HEK293 (cell line): Measurements from ENCODE around the gene SLC22A4.

Experiments used
- KLF1 ChIP-seq: fragments of 450-650 bp; formaldehyde crosslinking; IDR thresholded peaks from 2 replicates; pipeline ENCODE4 v1.5.1; 2016; ENCODE audit warnings: missing biosample characterization, missing genetic modification characterization
- KLF9 ChIP-seq: fragments of 450-650 bp; formaldehyde crosslinking; IDR thresholded peaks from 2 replicates; pipeline ENCODE4 v1.5.1; 2016; ENCODE audit warnings: missing biosample characterization, missing genetic modification characterization, low read depth
- PRDM1 ChIP-seq: fragments of 450-650 bp; formaldehyde crosslinking; IDR thresholded peaks from 2 replicates; pipeline ENCODE4; 2016; ENCODE audit warnings: missing biosample characterization, missing genetic modification characterization
- PRDM4 ChIP-seq: fragments of 450-650 bp; formaldehyde crosslinking; IDR thresholded peaks from 2 replicates; pipeline ENCODE4 v1.5.1; 2017; ENCODE audit warnings: missing biosample characterization, missing genetic modification characterization
- YY2 ChIP-seq: fragments of 450-650 bp; formaldehyde crosslinking; IDR thresholded peaks from 2 replicates; pipeline ENCODE4 v1.5.1; 2016; ENCODE audit warnings: missing biosample characterization, missing genetic modification characterization
- ZBTB10 ChIP-seq: fragments of 450-650 bp; formaldehyde crosslinking; IDR thresholded peaks from 2 replicates; pipeline ENCODE4 v1.5.1; 2016; ENCODE audit warnings: missing biosample characterization, missing genetic modification characterization
- ZBTB44 ChIP-seq: fragments of 450-650 bp; IDR thresholded peaks from 2 replicates; pipeline ENCODE4 v1.5.1; 2018; ENCODE audit warnings: missing biosample characterization, mild to moderate bottlenecking, missing genetic modification characterization
- ZBTB48 ChIP-seq: fragments of 450-650 bp; formaldehyde crosslinking; IDR thresholded peaks from 2 replicates; pipeline ENCODE4 v1.5.1; 2016; ENCODE audit warnings: missing biosample characterization, missing genetic modification characterization
- ZEB2 ChIP-seq: fragments of 450-650 bp; formaldehyde crosslinking; IDR thresholded peaks from 2 replicates; pipeline ENCODE4 v1.5.1; 2016; ENCODE audit warnings: missing biosample characterization, missing genetic modification characterization
- ZIC2 ChIP-seq: fragments of 450-650 bp; formaldehyde crosslinking; IDR thresholded peaks from 2 replicates; pipeline ENCODE4 v1.5.1; 2016; ENCODE audit warnings: missing biosample characterization, missing genetic modification characterization
- ZNF146 ChIP-seq: fragments of 450-650 bp; formaldehyde crosslinking; IDR thresholded peaks from 2 replicates; pipeline ENCODE4 v1.5.1; 2016; ENCODE audit warnings: missing biosample characterization, missing genetic modification characterization
- ZNF169 ChIP-seq: fragments of 450-650 bp; formaldehyde crosslinking; IDR thresholded peaks from 2 replicates; pipeline ENCODE4 v1.5.1; 2016; ENCODE audit warnings: missing biosample characterization, missing genetic modification characterization
- ZNF239 ChIP-seq: fragments of 450-650 bp; formaldehyde crosslinking; IDR thresholded peaks from 2 replicates; pipeline ENCODE4 v1.5.1; 2016; ENCODE audit warnings: missing biosample characterization, missing genetic modification characterization
- ZNF530 ChIP-seq: fragments of 450-650 bp; formaldehyde crosslinking; IDR thresholded peaks from 2 replicates; pipeline ENCODE4 v1.5.1; 2016; ENCODE audit warnings: low read depth, missing biosample characterization, missing genetic modification characterization
- ZNF549 ChIP-seq: fragments of 450-650 bp; IDR thresholded peaks from 2 replicates; pipeline ENCODE4 v1.5.1; 2018; ENCODE audit warnings: missing biosample characterization, missing genetic modification characterization, mild to moderate bottlenecking, inconsistent platforms, moderate library complexity
- TF ChIP-seq, protein P1 (sequence below): fragments of 450-650 bp; formaldehyde crosslinking; IDR thresholded peaks from 2 replicates; pipeline ENCODE4 v1.5.1; 2017; ENCODE audit warnings: missing biosample characterization, missing genetic modification characterization
- TF ChIP-seq, protein P2 (sequence below): fragments of 450-650 bp; formaldehyde crosslinking; IDR thresholded peaks from 2 replicates; pipeline ENCODE4 v1.5.1; 2016; ENCODE audit warnings: missing biosample characterization, missing genetic modification characterization
- TF ChIP-seq, protein P3 (sequence below): fragments of 450-650 bp; formaldehyde crosslinking; IDR thresholded peaks from 2 replicates; pipeline ENCODE4 v1.5.1; 2016; ENCODE audit warnings: missing biosample characterization, missing genetic modification characterization

Gene SLC22A4

DNA sequence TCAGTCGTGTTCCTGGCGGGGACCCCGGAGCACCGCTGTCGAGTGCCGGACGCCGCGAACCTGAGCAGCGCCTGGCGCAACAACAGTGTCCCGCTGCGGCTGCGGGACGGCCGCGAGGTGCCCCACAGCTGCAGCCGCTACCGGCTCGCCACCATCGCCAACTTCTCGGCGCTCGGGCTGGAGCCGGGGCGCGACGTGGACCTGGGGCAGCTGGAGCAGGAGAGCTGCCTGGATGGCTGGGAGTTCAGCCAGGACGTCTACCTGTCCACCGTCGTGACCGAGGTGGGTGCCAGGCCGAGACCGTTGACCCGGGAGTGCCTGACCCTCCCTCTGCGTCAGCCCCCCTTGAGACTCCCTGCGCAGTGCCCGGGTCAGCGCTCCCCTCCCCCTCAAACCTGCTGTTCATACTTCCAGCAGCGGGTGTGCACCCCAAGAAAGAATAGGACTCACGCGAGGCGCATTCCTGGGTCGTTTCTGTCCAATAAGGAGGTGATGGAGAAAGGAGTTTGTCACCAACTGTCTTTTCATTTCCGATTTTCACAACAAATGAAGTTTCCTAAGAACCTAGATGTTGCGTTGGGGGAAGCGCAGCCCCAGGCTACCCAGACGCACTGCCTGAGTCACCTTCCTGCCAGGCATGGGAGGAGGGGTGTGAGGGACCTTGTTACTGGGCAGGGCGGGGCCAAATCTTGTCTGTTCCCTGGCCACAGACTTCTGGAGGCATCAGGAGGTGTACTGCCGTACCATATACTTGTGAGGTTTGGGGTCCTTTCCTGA lies 722 bp downstream of the SLC22A4 start (continued):
- TF ChIP-seq ZBTB44 (tag by site-specific recombination) (no peak), KLF1 (tag by site-specific recombination) (peak; percentile 58; the same call in 1 of the 2 replicates), ZIC2 (tag by site-specific recombination) (peak; percentile 24; the same call in 1 of the 2 replicates), ZNF169 (tag by site-specific recombination) (no peak; the same call in 1 of the 2 replicates), PRDM1 (tag by site-specific recombination) (no peak), ZNF146 (no peak), ZNF530 (tag by site-specific recombination) (no peak), KLF9 (tag by site-specific recombination) (no peak), PRDM4 (tag by site-specific recombination) (no peak), ZNF549 (tag by site-specific recombination) (no peak), ZNF239 (tag by site-specific recombination) (no peak), ZEB2 (tag by site-specific recombination) (peak; percentile 17; the same call in 1 of the 2 replicates), ZBTB48 (0 out of 2 replicates have a peak, but pooled peaks have one; percentile 23), YY2 (no peak), ZBTB10 (tag by site-specific recombination) (no peak; the same call in 1 of the 2 replicates)
- TF ChIP-seq, protein P1, sequence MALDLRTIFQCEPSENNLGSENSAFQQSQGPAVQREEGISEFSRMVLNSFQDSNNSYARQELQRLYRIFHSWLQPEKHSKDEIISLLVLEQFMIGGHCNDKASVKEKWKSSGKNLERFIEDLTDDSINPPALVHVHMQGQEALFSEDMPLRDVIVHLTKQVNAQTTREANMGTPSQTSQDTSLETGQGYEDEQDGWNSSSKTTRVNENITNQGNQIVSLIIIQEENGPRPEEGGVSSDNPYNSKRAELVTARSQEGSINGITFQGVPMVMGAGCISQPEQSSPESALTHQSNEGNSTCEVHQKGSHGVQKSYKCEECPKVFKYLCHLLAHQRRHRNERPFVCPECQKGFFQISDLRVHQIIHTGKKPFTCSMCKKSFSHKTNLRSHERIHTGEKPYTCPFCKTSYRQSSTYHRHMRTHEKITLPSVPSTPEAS (tag by site-specific recombination), result no peak
- TF ChIP-seq, protein P2, sequence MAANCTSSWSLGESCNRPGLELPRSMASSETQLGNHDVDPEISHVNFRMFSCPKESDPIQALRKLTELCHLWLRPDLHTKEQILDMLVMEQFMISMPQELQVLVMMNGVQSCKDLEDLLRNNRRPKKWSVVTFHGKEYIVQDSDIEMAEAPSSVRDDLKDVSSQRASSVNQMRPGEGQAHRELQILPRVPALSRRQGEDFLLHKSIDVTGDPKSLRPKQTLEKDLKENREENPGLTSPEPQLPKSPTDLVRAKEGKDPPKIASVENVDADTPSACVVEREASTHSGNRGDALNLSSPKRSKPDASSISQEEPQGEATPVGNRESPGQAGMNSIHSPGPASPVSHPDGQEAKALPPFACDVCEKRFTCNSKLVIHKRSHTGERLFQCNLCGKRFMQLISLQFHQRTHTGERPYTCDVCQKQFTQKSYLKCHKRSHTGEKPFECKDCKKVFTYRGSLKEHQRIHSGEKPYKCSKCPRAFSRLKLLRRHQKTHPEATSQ (tag by site-specific recombination), result no peak
- TF ChIP-seq, protein P3, sequence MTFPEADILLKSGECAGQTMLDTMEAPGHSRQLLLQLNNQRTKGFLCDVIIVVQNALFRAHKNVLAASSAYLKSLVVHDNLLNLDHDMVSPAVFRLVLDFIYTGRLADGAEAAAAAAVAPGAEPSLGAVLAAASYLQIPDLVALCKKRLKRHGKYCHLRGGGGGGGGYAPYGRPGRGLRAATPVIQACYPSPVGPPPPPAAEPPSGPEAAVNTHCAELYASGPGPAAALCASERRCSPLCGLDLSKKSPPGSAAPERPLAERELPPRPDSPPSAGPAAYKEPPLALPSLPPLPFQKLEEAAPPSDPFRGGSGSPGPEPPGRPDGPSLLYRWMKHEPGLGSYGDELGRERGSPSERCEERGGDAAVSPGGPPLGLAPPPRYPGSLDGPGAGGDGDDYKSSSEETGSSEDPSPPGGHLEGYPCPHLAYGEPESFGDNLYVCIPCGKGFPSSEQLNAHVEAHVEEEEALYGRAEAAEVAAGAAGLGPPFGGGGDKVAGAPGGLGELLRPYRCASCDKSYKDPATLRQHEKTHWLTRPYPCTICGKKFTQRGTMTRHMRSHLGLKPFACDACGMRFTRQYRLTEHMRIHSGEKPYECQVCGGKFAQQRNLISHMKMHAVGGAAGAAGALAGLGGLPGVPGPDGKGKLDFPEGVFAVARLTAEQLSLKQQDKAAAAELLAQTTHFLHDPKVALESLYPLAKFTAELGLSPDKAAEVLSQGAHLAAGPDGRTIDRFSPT, result peak; percentile 26; the same call in 1 of the 2 replicates
